WTC11 (cell line): ENCODE data around the gene ARMH1. TPM values are rescaled to one million over a fixed set of nuclear protein-coding genes. Genes with fewer than 3 reads are reported as not detected.

ENCODE experiments used
- ATAC-seq: fragments of 200-7000 bp; cut with Tn5 transposase; 2 replicates; pipeline ENCODE4 v1.10.0; 2021; ENCODE audit warnings: mild to moderate bottlenecking, moderate library complexity
- CTCF ChIA-PET: fragments of 300-600 bp; sonication (Branson Sonifier 250); formaldehyde crosslinking; loops from one replicate; lab custom pipeline; 2021; ENCODE audit warnings: antibody characterized with exemption; lab: Charles Lee
- POLR2A ChIA-PET: fragments of 350-600 bp; sonication (Branson Sonifier 250); formaldehyde crosslinking; loops from one replicate; lab custom pipeline; 2021; ENCODE audit warnings: antibody characterized with exemption; lab: Charles Lee
- DNase-seq: peaks from one replicate; pipeline ENCODE4 v3.0.0; 2021; ENCODE audit warnings: low spot score
- H3K27ac Mint-ChIP-seq: 2 replicates; pipeline ENCODE4 v1.8.0; 2021; ENCODE audit warnings: mixed read lengths
- H3K27me3 Mint-ChIP-seq: 2 replicates; pipeline ENCODE4 v1.8.0; 2021; ENCODE audit warnings: low read depth, mild to moderate bottlenecking, moderate library complexity, mixed read lengths
- H3K36me3 Mint-ChIP-seq: 2 replicates; pipeline ENCODE4 v1.8.0; 2021; ENCODE audit warnings: mixed read lengths
- H3K4me1 Mint-ChIP-seq: 2 replicates; pipeline ENCODE4 v1.8.0; 2022; ENCODE audit warnings: mixed read lengths
- H3K4me3 Mint-ChIP-seq: 2 replicates; pipeline ENCODE4 v1.8.0; 2021; ENCODE audit warnings: mild to moderate bottlenecking, moderate library complexity, mixed read lengths
- H3K9me3 Mint-ChIP-seq: 2 replicates; pipeline ENCODE4 v1.8.0; 2021; ENCODE audit warnings: mixed read lengths
- ESRRA ChIP-seq: sonication (generic); formaldehyde crosslinking; IDR thresholded peaks from 2 replicates; pipeline ENCODE4 v1.8.1; 2022; ENCODE audit warnings: mild to moderate bottlenecking, missing genetic modification reagents, borderline replicate concordance
- ETV6 ChIP-seq: sonication (generic); formaldehyde crosslinking; IDR thresholded peaks from 2 replicates; pipeline ENCODE4 v1.8.1; 2022; ENCODE audit warnings: mild to moderate bottlenecking, missing genetic modification reagents
- FOXP1 ChIP-seq: sonication (generic); formaldehyde crosslinking; IDR thresholded peaks from 2 replicates; pipeline ENCODE4 v1.8.0; 2022; ENCODE audit warnings: missing genetic modification reagents, mild to moderate bottlenecking, moderate library complexity, borderline replicate concordance
- GRHL2 ChIP-seq: fragments of 250-450 bp; sonication (Bioruptor Pico); IDR thresholded peaks from 2 replicates; pipeline ENCODE4 v1.8.0; 2022; ENCODE audit warnings: mild to moderate bottlenecking, moderate library complexity; ENCODE audit not compliant: insufficient replicate concordance, severe bottlenecking
- GTF2I ChIP-seq: fragments of 250-450 bp; sonication (Bioruptor Pico); conservative IDR thresholded peaks from 2 replicates; pipeline ENCODE4 v1.4.0; 2021; ENCODE audit warnings: mild to moderate bottlenecking
- MXD4 ChIP-seq: fragments of 250-450 bp; sonication (Bioruptor Pico); IDR thresholded peaks from 2 replicates; pipeline ENCODE4 v1.8.0; 2021; ENCODE audit warnings: mild to moderate bottlenecking, moderate library complexity, borderline replicate concordance
- PREB ChIP-seq: sonication (generic); formaldehyde crosslinking; IDR thresholded peaks from 2 replicates; pipeline ENCODE4 v1.8.1; 2022; ENCODE audit warnings: mild to moderate bottlenecking, missing genetic modification reagents, moderate library complexity, borderline replicate concordance
- RORB ChIP-seq: fragments of 250-450 bp; sonication (Bioruptor Pico); IDR thresholded peaks from 2 replicates; pipeline ENCODE4 v1.9.0; 2021; ENCODE audit warnings: mild to moderate bottlenecking
- TEAD4 ChIP-seq: sonication (generic); formaldehyde crosslinking; IDR thresholded peaks from 2 replicates; pipeline ENCODE4 v1.8.0; 2022; ENCODE audit warnings: mild to moderate bottlenecking, missing genetic modification reagents
- ZBTB21 ChIP-seq: sonication (generic); formaldehyde crosslinking; IDR thresholded peaks from 2 replicates; pipeline ENCODE4 v1.8.1; 2023; ENCODE audit warnings: mild to moderate bottlenecking, missing genetic modification reagents, borderline replicate concordance
- ZNF232 ChIP-seq: sonication (generic); formaldehyde crosslinking; IDR thresholded peaks from 2 replicates; pipeline ENCODE4 v1.8.0; 2022; ENCODE audit warnings: mild to moderate bottlenecking, missing genetic modification reagents
- ZNF317 ChIP-seq: sonication (generic); formaldehyde crosslinking; IDR thresholded peaks from 2 replicates; pipeline ENCODE4 v1.8.1; 2023; ENCODE audit warnings: low read depth, mild to moderate bottlenecking, moderate library complexity, missing genetic modification reagents, borderline replicate concordance
- ZNF532 ChIP-seq: fragments of 250-450 bp; sonication (Bioruptor Pico); IDR thresholded peaks from 2 replicates; pipeline ENCODE4 v1.9.0; 2021; ENCODE audit warnings: mild to moderate bottlenecking, borderline replicate concordance
- total RNA-seq: library from RNA; stranded (reverse); gene quantifications from 3 replicates; pipeline ENCODE4 v1.2.3, GENCODE V29; 2021
- TF ChIP-seq, protein P1 (sequence below): fragments of 250-450 bp; sonication (Bioruptor Pico); conservative IDR thresholded peaks from 2 replicates; pipeline ENCODE4 v1.9.0; 2021; ENCODE audit warnings: mild to moderate bottlenecking
- TF ChIP-seq, protein P2 (sequence below): sonication (generic); formaldehyde crosslinking; IDR thresholded peaks from 2 replicates; pipeline ENCODE4 v1.8.0; 2023; ENCODE audit warnings: missing genetic modification reagents
- TF ChIP-seq, protein P3 (sequence below): sonication (generic); formaldehyde crosslinking; IDR thresholded peaks from 2 replicates; pipeline ENCODE4 v1.8.1; 2023; ENCODE audit warnings: mild to moderate bottlenecking, missing genetic modification reagents
- TF ChIP-seq, protein P4 (sequence below): fragments of 250-450 bp; sonication (Bioruptor Pico); IDR thresholded peaks from 2 replicates; pipeline ENCODE4 v1.9.0; 2021; ENCODE audit warnings: mild to moderate bottlenecking
- TF ChIP-seq, protein P5 (sequence below): sonication (generic); formaldehyde crosslinking; IDR thresholded peaks from 2 replicates; pipeline ENCODE4 v1.8.1; 2022; ENCODE audit warnings: missing genetic modification reagents, borderline replicate concordance
- TF ChIP-seq, protein P6 (sequence below): sonication (generic); formaldehyde crosslinking; IDR thresholded peaks from 2 replicates; pipeline ENCODE4 v1.8.1; 2022; ENCODE audit warnings: mild to moderate bottlenecking, moderate library complexity, missing genetic modification reagents

ARMH1 gene
- total RNA-seq, 1 experiment from 2014 or later: 0.74 TPM

- no peak overlapping the region for H3K27ac Mint-ChIP-seq
These were observed 29.7 kb upstream of the ARMH1 start for GRCh38 chr1:44644806-44645205.

More at GRCh38 chr1:44644806-44645205, 29.7 kb upstream of the ARMH1 start:
- Mint-ChIP-seq H3K4me1 (peaks cover 10% of the 10 kb centered on the region), H3K4me3 (no peak overlapping the region), H3K9me3 (no peaks in the 10 kb centered on the region), H3K27me3 (no peaks in the 10 kb centered on the region)
- CTCF ChIA-PET: no interaction called here
- POLR2A ChIA-PET: no interaction called here
- no peak for ATAC-seq
- TF ChIP-seq ZNF317 (CRISPR knock-in tag): no peak
- no peak for TF ChIP-seq ZBTB21
- TF ChIP-seq, protein P1, sequence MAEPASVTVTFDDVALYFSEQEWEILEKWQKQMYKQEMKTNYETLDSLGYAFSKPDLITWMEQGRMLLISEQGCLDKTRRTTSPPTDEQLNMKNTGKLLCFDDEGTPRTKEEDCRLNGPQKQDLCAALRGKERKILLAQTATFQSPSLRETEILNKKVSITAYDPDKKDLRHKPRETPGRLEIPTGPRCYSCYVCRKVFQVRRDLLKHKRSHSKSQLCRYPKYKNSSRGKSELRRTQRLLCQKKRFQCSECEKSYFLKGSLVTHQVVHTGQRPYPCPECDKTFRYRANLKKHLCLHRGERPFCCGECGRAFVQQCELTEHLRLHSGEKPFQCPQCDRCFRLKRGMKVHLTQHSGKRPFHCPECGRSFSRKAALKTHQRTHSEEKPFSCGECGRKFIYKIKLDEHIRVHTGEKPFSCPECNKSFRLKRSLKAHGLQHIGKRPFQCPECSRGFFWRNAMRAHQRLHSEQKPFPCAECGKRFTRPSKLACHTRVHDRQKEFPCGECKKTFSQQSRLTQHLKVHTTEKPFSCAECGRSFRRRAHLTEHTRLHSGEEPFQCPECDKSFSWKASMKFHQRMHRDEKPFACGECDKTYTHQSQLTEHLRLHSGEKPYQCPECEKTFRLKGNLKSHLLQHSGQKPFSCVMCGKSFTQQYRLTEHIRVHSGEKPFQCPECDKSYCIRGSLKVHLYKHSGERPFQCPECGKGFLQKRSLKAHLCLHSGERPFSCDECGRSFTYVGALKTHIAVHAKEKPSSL (CRISPR knock-in tag): no peak
- TF ChIP-seq GTF2I (CRISPR knock-in tag): no peak
- TF ChIP-seq MXD4: no peak
- TF ChIP-seq ETV6 (CRISPR knock-in tag): no peak
- TF ChIP-seq, protein P2, sequence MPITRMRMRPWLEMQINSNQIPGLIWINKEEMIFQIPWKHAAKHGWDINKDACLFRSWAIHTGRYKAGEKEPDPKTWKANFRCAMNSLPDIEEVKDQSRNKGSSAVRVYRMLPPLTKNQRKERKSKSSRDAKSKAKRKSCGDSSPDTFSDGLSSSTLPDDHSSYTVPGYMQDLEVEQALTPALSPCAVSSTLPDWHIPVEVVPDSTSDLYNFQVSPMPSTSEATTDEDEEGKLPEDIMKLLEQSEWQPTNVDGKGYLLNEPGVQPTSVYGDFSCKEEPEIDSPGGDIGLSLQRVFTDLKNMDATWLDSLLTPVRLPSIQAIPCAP (CRISPR knock-in tag): no peak
- no peak for TF ChIP-seq FOXP1 (CRISPR knock-in tag)
- TF ChIP-seq, protein P3, sequence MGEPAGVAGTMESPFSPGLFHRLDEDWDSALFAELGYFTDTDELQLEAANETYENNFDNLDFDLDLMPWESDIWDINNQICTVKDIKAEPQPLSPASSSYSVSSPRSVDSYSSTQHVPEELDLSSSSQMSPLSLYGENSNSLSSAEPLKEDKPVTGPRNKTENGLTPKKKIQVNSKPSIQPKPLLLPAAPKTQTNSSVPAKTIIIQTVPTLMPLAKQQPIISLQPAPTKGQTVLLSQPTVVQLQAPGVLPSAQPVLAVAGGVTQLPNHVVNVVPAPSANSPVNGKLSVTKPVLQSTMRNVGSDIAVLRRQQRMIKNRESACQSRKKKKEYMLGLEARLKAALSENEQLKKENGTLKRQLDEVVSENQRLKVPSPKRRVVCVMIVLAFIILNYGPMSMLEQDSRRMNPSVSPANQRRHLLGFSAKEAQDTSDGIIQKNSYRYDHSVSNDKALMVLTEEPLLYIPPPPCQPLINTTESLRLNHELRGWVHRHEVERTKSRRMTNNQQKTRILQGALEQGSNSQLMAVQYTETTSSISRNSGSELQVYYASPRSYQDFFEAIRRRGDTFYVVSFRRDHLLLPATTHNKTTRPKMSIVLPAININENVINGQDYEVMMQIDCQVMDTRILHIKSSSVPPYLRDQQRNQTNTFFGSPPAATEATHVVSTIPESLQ (CRISPR knock-in tag): no peak
- TF ChIP-seq ESRRA (CRISPR knock-in tag): no peak
- TF ChIP-seq, protein P4, sequence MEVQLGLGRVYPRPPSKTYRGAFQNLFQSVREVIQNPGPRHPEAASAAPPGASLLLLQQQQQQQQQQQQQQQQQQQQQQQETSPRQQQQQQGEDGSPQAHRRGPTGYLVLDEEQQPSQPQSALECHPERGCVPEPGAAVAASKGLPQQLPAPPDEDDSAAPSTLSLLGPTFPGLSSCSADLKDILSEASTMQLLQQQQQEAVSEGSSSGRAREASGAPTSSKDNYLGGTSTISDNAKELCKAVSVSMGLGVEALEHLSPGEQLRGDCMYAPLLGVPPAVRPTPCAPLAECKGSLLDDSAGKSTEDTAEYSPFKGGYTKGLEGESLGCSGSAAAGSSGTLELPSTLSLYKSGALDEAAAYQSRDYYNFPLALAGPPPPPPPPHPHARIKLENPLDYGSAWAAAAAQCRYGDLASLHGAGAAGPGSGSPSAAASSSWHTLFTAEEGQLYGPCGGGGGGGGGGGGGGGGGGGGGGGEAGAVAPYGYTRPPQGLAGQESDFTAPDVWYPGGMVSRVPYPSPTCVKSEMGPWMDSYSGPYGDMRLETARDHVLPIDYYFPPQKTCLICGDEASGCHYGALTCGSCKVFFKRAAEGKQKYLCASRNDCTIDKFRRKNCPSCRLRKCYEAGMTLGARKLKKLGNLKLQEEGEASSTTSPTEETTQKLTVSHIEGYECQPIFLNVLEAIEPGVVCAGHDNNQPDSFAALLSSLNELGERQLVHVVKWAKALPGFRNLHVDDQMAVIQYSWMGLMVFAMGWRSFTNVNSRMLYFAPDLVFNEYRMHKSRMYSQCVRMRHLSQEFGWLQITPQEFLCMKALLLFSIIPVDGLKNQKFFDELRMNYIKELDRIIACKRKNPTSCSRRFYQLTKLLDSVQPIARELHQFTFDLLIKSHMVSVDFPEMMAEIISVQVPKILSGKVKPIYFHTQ (CRISPR knock-in tag): no peak
- TF ChIP-seq, protein P5, sequence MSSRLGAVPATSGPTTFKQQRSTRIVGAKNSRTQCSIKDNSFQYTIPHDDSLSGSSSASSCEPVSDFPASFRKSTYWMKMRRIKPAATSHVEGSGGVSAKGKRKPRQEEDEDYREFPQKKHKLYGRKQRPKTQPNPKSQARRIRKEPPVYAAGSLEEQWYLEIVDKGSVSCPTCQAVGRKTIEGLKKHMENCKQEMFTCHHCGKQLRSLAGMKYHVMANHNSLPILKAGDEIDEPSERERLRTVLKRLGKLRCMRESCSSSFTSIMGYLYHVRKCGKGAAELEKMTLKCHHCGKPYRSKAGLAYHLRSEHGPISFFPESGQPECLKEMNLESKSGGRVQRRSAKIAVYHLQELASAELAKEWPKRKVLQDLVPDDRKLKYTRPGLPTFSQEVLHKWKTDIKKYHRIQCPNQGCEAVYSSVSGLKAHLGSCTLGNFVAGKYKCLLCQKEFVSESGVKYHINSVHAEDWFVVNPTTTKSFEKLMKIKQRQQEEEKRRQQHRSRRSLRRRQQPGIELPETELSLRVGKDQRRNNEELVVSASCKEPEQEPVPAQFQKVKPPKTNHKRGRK: no peak
- no peak for TF ChIP-seq RORB
- TF ChIP-seq TEAD4: no peak
- TF ChIP-seq, protein P6, sequence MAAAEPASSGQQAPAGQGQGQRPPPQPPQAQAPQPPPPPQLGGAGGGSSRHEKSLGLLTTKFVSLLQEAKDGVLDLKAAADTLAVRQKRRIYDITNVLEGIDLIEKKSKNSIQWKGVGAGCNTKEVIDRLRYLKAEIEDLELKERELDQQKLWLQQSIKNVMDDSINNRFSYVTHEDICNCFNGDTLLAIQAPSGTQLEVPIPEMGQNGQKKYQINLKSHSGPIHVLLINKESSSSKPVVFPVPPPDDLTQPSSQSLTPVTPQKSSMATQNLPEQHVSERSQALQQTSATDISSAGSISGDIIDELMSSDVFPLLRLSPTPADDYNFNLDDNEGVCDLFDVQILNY (CRISPR knock-in tag): no peak
- no peak for TF ChIP-seq ZNF532 (CRISPR knock-in tag)
- TF ChIP-seq ZNF232 (CRISPR knock-in tag): no peak
- no peak for TF ChIP-seq GRHL2 (CRISPR knock-in tag)
- TF ChIP-seq PREB: no peak
- TF ChIP-seq, all 79 proteins: peak for 0
- H3K36me3 Mint-ChIP-seq: peaks cover 58% of the 10 kb centered on the region
- DNase-seq: no peak
